Measurements from ENCODE around the gene RNF150. TPM values are rescaled to one million over a fixed set of nuclear protein-coding genes. Genes with fewer than 3 reads are reported as not detected.
A peak's percentile ranks its signal among the peaks of the same experiment; 100 is the strongest.

Gene RNF150
- total RNA-seq, 1 donor from 2014 or later, result 9.1 TPM

- intact Hi-C loops (cut with DNase I), result no loop called here
- Histone ChIP-seq H3K27me3 (no peaks in the 10 kb centered on the region), H3K4me3 (peak overlapping the region; percentile 81 to 83), H3K4me1 (peaks cover 13% of the 10 kb centered on the region), H3K36me3 (no peaks in the 10 kb centered on the region), H3K27ac (peak overlapping the region; percentile 87), H3K9me3 (no peaks in the 10 kb centered on the region)
- no peak for DNase-seq (ENCODE audit: extremely low spot score in 2 of 2)
- TF ChIP-seq, protein P1, sequence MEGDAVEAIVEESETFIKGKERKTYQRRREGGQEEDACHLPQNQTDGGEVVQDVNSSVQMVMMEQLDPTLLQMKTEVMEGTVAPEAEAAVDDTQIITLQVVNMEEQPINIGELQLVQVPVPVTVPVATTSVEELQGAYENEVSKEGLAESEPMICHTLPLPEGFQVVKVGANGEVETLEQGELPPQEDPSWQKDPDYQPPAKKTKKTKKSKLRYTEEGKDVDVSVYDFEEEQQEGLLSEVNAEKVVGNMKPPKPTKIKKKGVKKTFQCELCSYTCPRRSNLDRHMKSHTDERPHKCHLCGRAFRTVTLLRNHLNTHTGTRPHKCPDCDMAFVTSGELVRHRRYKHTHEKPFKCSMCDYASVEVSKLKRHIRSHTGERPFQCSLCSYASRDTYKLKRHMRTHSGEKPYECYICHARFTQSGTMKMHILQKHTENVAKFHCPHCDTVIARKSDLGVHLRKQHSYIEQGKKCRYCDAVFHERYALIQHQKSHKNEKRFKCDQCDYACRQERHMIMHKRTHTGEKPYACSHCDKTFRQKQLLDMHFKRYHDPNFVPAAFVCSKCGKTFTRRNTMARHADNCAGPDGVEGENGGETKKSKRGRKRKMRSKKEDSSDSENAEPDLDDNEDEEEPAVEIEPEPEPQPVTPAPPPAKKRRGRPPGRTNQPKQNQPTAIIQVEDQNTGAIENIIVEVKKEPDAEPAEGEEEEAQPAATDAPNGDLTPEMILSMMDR (IDR thresholded peaks at IDR 0.05), result no peak
- TF ChIP-seq POLR2A (IDR thresholded peaks at IDR 0.05), result no peak
Measured at GRCh38 chr4:141130947-141131605, 2.2 kb downstream of the RNF150 start.

- H3K4me1 ChIP-seq, result peaks cover 14% of the 10 kb centered on the region
- intact Hi-C loops (cut with DNase I), result no loop called here
- H3K27ac ChIP-seq, result no peak overlapping the region
- DNase-seq (ENCODE audit: extremely low spot score in 2 of 2), result no peak
- no peak overlapping the region for H3K4me3 ChIP-seq
- TF ChIP-seq POLR2A (IDR thresholded peaks at IDR 0.05), result no peak
- no peak for TF ChIP-seq POLR2AphosphoS5 (IDR thresholded peaks at IDR 0.05; ENCODE audit: insufficient read depth in 1 of 2, low read depth in 1 of 2)
- TF ChIP-seq, protein P1 (IDR thresholded peaks at IDR 0.05), result no peak
- H3K9me3 ChIP-seq, result no peaks in the 10 kb centered on the region
- H3K36me3 ChIP-seq, result no peaks in the 10 kb centered on the region
- H3K27me3 ChIP-seq, result no peaks in the 10 kb centered on the region
Measured at GRCh38 chr4:141127884-141128283, 5.4 kb downstream of the RNF150 start.

GRCh38 chr4:141126769-141127168, 6.5 kb downstream of the RNF150 start:
- Histone ChIP-seq H3K4me3 (no peak overlapping the region), H3K9me3 (no peaks in the 10 kb centered on the region), H3K27me3 (no peaks in the 10 kb centered on the region), H3K4me1 (peaks cover 14% of the 10 kb centered on the region), H3K27ac (no peak overlapping the region), H3K36me3 (no peaks in the 10 kb centered on the region)
- intact Hi-C loops (cut with DNase I), result no loop called here
- TF ChIP-seq, protein P1 (IDR thresholded peaks at IDR 0.05), result no peak
- TF ChIP-seq POLR2AphosphoS5 (IDR thresholded peaks at IDR 0.05; ENCODE audit: insufficient read depth in 1 of 2, low read depth in 1 of 2), result no peak
- TF ChIP-seq POLR2A (IDR thresholded peaks at IDR 0.05), result no peak
- no peak for DNase-seq (ENCODE audit: extremely low spot score in 2 of 2)

DNA sequence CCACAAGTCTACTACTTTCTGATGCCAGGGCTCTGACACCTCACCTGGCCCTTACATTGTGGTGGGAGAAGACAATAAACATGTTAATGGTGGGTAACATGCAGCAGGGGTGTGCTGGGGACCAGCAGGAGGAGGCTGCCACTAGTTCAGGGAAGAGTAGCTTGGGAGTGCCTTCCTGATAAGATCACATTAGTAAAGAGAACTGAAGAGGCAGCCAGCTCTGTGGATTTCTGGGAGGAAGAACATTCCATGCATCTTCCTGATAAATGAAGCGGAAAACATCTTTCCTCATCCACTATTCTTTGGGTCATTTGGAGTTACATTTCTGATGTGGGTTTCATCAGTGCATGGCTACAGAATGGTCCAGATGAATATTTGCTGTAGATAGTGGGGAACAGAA, 9.0 kb downstream of the RNF150 start:
- Histone ChIP-seq H3K27me3 (no peaks in the 10 kb centered on the region), H3K4me1 (peaks cover 14% of the 10 kb centered on the region), H3K27ac (no peak overlapping the region), H3K36me3 (no peaks in the 10 kb centered on the region), H3K4me3 (no peak overlapping the region), H3K9me3 (no peaks in the 10 kb centered on the region)
- TF ChIP-seq POLR2AphosphoS5 (IDR thresholded peaks at IDR 0.05; ENCODE audit: insufficient read depth in 1 of 2, low read depth in 1 of 2) (no peak), POLR2A (IDR thresholded peaks at IDR 0.05) (no peak)
- TF ChIP-seq, protein P1 (IDR thresholded peaks at IDR 0.05), result no peak
- no peak for DNase-seq (ENCODE audit: extremely low spot score in 2 of 2)
- intact Hi-C loops (cut with DNase I), result no loop called here

- intact Hi-C loops (cut with DNase I), result no loop called here
- DNase-seq (ENCODE audit: extremely low spot score in 2 of 2), result no peak
- Histone ChIP-seq H3K27ac (no peak overlapping the region), H3K27me3 (no peaks in the 10 kb centered on the region), H3K4me1 (peaks cover 14% of the 10 kb centered on the region), H3K4me3 (no peak overlapping the region), H3K9me3 (no peaks in the 10 kb centered on the region), H3K36me3 (no peaks in the 10 kb centered on the region)
- TF ChIP-seq POLR2AphosphoS5 (IDR thresholded peaks at IDR 0.05; ENCODE audit: insufficient read depth in 1 of 2, low read depth in 1 of 2), result no peak
- no peak for TF ChIP-seq POLR2A (IDR thresholded peaks at IDR 0.05)
- TF ChIP-seq, protein P1 (IDR thresholded peaks at IDR 0.05), result no peak
Measured at GRCh38 chr4:141121768-141122454, 11.4 kb downstream of the RNF150 start.

Measured in vagina (tissue), 2 donors.